Measurements from ENCODE around the gene MAZ.
"Not testable (repeated sequence)": the region's sequence is repeated elsewhere in the genome, so short reads cannot be mapped to it uniquely, and the experiment has no call there.

MAZ gene

GRCh38 chr16:29821643-29822115 lies 15.3 kb downstream of the MAZ start:
- no peak for DNase-seq (ENCODE audit: low read depth in 2 of 3, low spot score in 2 of 3)

- no peak for DNase-seq (ENCODE audit: low read depth in 2 of 3, low spot score in 2 of 3)
Observed at GRCh38 chr16:29824589-29825144, 18.3 kb downstream of the MAZ start.

GRCh38 chr16:29825145-29826044 lies 19.1 kb downstream of the MAZ start:
- DNase-seq (ENCODE audit: low read depth in 2 of 3, low spot score in 2 of 3): no peak

GRCh38 chr16:29826342-29826695 lies 20.0 kb downstream of the MAZ start:
- DNase-seq (ENCODE audit: low read depth in 2 of 3, low spot score in 2 of 3): no peak

- no peak for DNase-seq (ENCODE audit: low read depth in 2 of 3, low spot score in 2 of 3)
Observed at GRCh38 chr16:29830774-29831173, 24.4 kb downstream of the MAZ start.

GRCh38 chr16:29831490-29831889 lies 25.2 kb downstream of the MAZ start:
- no peak for DNase-seq (ENCODE audit: low read depth in 2 of 3, low spot score in 2 of 3)

- DNase-seq (ENCODE audit: low read depth in 2 of 3, low spot score in 2 of 3): not testable (repeated sequence)
Observed at GRCh38 chr16:29833219-29833618, 26.9 kb downstream of the MAZ start.

- DNase-seq (ENCODE audit: low read depth in 2 of 3, low spot score in 2 of 3): no peak
Observed at GRCh38 chr16:29834079-29834478, 27.8 kb downstream of the MAZ start.

GRCh38 chr16:29835926-29836325 lies 29.6 kb downstream of the MAZ start:
- no peak for DNase-seq (ENCODE audit: low read depth in 2 of 3, low spot score in 2 of 3)

GRCh38 chr16:29836623-29837022 lies 30.3 kb downstream of the MAZ start:
- no peak for DNase-seq (ENCODE audit: low read depth in 2 of 3, low spot score in 2 of 3)

- no peak for DNase-seq (ENCODE audit: low read depth in 2 of 3, low spot score in 2 of 3)
Observed at GRCh38 chr16:29837841-29838240, 31.5 kb downstream of the MAZ start.

GRCh38 chr16:29839822-29840221 lies 33.5 kb downstream of the MAZ start:
- DNase-seq (ENCODE audit: low read depth in 2 of 3, low spot score in 2 of 3): no peak

- no peak for DNase-seq (ENCODE audit: low read depth in 2 of 3, low spot score in 2 of 3)
Observed at GRCh38 chr16:29840240-29840639, 33.9 kb downstream of the MAZ start.

- DNase-seq (ENCODE audit: low read depth in 2 of 3, low spot score in 2 of 3): no peak
Observed at GRCh38 chr16:29841631-29842030, 35.3 kb downstream of the MAZ start.

GRCh38 chr16:29842732-29843346 lies 36.5 kb downstream of the MAZ start:
- no peak for DNase-seq (ENCODE audit: low read depth in 2 of 3, low spot score in 2 of 3)

- no peak for DNase-seq (ENCODE audit: low read depth in 2 of 3, low spot score in 2 of 3)
Observed at GRCh38 chr16:29843931-29844330, 37.6 kb downstream of the MAZ start.

- no peak for DNase-seq (ENCODE audit: low read depth in 2 of 3, low spot score in 2 of 3)
Observed at GRCh38 chr16:29844575-29845331, 38.4 kb downstream of the MAZ start.

- no peak for DNase-seq (ENCODE audit: low read depth in 2 of 3, low spot score in 2 of 3)
Observed at GRCh38 chr16:29845656-29846055, 39.3 kb downstream of the MAZ start.

GRCh38 chr16:29848420-29849297 lies 42.3 kb downstream of the MAZ start:
- peak; percentile 54 to 79 (median 78) for DNase-seq (ENCODE audit: low read depth in 2 of 3, low spot score in 2 of 3)

GRCh38 chr16:29849505-29849904 lies 43.2 kb downstream of the MAZ start:
- no peak for DNase-seq (ENCODE audit: low read depth in 2 of 3, low spot score in 2 of 3)
